Activated naive CD4-positive, alpha-beta T cell treated with anti-CD3 and anti-CD28 coated beads, Interleukin-2, amount 50 U/mL, for 16 hours (primary cell): Measurements from ENCODE around the gene CHAC1.
A peak's percentile ranks its signal among the peaks of the same experiment; 100 is the strongest.

Source experiments
- DNase-seq: peaks from one replicate; pipeline ENCODE4 v3.0.0-alpha.2; 2020

CHAC1 gene, protein sequence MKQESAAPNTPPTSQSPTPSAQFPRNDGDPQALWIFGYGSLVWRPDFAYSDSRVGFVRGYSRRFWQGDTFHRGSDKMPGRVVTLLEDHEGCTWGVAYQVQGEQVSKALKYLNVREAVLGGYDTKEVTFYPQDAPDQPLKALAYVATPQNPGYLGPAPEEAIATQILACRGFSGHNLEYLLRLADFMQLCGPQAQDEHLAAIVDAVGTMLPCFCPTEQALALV

DNA sequence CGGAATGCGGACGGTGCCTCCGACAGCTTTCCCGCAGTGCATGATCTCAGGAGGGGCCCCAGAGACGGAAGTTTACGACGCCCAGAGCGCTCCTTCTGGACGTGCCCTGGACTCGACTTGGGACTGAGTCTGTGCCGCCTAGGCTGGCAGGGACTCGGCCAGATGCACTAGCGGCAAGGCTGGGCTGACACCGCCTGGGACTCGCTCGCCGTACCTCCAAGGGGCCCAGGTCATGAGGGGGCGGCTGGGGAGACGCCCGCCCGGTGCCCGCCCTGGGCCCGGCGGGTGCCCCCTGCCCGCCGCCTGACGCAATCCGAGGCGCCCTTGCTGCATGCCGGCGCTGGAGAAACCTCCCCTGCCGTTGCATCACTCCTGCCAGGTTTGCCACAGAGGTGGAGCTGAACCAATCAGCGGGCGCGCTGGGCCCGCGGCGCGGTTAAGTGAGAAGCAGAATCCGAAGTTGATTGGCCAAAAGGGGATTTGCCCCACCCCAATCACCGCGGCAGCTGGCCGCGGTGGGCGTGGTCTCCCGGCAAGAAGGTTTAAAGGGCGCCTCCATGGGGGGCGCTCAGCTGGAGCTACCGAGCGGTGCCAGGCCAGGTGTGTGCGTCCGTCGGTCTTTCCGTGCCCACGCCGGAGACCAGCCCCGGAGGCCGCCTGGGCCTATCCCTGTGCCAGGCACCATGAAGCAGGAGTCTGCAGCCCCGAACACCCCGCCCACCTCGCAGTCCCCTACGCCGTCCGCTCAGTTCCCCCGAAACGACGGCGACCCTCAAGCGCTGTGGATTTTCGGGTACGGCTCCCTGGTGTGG lies at the start of gene CHAC1:
CHAC1 (plus strand) TSS at position 571 of the 812 bp plus-strand sequence; CDS start at position 684, 113 bp downstream.
- DNase-seq, result peak; percentile 98

DNA sequence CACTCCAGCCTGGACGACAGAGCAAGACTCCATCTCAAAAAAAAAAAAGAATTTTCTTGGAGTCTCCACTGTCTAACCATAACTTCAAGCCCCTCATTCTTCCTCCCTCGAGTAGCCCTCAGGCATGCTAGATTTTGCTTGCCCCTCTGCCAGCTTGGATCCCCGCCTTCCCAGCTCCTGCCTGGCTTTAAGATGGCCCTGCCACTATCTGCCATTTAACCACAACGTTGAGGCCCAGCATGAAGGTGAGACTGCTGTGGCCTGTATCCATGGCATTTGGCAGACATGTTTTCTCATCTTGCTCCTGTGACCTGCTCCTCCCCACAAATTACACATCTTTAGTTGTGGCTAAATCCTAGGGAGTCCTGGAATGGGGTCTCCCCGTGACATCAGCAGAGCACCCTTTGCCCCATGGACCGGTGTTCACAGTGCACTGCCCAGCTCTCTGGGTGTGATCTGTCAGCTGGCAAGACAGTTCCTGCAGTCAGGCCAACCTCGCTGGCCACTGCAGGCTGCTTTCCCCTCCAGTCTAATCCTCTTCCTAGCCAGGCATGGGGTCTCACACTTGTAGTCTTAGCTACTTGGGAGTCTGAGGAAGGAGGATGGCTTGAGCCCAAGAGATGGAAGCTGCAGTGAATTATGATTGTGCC lies 48.6 kb upstream of the CHAC1 start:
- no peak for DNase-seq

DNA sequence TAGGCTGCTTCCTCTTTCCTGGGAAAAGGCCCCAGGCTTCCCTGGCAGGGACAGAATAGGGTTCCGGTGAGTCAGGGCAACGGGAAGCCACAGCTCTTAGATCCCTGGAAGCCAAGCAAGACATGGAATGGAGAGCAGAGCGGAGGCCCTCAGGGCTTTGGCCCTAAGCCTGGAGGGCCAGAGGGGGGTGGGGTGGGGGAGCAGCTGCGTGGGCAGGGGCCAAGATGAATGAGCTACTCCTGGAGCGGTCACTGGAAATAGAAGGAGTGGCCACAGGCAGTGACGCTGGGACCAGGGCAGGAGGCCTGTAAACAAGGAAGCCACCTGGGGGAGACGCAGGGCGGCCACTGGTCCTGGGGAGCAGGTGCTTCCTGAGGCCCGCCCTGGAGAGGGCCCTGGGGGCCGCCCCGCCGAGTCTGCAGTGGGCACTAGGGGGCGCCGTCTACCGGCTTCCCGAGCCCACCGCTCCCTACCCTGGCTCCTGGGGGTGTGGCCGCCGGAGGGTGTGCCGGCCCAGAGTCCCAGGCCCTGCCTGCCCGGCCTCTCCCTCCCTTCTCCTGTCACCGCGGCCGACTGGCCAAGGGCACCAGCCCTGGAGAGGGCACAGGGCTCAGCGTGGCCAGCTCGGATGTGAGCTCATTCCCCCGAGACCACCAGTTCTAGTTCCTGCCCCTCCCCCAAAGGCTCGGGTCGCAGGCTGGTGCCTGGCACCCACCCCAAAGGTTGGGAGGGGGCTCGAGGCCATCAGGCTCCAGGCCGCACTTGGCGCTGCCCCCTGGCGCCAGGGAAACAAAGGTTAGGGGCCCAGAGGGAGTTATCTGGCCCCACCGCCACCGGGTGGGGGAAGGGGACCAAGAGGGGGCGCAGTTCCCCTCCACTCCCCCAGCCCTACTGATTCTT lies 46.9 kb upstream of the CHAC1 start:
- DNase-seq, result peak; percentile 81

DNA sequence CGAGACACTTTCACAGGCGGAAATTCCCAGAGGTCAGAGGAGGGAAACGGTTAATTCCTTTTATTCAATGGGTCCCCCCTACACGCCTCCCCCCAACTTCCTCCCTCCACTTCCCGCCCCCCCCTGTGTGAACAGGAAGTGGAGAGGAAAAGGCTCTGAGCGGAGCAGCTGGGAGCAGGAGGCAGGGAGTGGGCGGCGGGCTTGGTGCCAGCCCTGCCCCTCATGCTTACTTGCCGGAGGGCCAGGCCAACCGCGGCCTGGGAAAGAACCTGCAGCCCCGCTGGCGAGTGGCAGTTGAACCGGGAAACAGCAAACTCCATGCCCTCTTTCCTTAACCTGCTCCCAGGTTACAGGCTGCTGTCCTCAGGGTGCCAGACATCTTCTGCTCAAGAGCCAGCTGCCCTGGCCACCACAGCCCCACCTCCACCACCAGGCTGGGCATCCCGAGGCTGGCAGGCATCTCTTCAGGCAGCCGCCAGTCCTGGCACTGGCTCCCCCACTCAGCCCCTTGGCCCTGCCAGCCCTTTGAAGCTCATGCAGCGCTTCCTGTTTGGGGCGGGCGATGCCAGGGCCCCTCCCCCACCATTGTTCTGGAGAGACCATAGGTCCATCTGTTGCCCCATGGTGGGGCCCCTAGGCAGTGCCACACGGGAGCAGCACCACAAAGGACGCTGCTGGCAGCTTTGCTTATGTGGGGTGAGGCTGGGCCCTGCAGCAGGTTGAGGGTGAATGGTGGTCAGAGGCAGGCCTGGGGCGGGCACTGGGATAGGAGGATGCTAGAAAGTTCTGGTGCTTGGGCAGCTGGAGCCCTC lies 46.1 kb upstream of the CHAC1 start:
- peak; percentile 59 for DNase-seq

DNA sequence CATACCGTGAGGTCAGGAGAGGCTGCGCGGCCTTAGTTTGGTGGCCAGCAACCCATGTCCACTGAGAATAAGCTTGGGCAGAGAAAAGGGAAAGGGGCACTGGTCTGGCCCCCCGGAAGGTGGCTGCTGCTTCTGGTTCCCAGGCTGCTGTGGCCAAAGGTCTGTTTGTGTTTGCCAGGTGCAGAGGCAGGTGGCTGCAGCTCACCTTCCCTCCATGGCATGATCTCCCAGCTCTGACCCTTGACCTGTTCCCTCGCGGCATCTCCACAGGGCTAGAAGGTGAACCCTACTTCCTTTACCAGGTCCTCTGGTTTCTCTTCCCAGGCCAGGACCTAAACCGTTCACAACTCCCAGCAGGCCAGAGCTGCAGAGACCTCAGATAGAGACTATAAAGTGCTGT lies 45.2 kb upstream of the CHAC1 start:
- no peak for DNase-seq

DNA sequence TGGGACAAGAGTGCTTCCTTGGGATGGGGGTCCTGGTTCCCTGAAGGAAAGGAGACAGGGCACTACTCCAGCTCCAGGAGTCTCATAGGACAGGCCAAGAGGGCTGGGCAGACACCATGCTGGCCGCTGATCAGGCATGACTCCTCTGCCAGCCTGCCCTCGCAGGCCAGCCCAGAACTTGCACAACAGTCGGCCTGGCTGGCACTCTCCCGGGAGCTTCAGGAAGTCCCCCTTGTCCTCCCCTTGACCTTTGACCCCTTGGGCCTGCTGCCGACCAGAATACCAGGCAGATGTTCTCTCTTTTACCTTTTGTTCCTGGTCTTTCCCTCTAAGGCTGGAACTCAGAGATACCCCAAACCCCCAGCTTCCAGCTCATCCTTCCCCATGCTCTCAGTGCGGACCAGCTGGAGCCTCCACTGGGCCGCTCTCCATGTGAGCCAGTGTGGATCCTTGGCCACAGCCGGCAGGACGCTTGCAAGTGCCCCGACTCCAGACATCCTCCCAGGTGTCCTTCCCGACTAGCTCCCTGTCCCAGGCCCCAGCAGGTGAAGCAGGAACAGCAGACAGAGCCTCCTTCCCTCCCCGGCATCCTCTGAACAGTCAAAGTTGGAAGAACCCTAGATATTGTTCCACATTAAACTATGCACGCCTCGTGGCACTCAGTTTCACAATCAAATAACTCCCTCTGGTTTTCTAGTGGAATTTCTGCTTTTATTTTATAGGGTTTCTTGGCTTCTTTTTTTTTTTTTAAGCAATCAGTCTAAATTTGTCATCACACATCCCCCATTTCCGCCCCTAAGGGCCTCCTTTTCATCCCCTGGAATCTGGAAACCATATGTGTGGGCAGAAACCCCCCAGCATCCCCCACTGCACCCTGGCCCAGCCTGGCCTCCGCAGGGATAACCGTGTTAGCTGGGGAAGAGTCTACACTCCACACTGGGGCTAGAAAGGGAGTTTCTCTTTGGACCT lies 43.3 kb upstream of the CHAC1 start:
- DNase-seq, result no peak

DNA sequence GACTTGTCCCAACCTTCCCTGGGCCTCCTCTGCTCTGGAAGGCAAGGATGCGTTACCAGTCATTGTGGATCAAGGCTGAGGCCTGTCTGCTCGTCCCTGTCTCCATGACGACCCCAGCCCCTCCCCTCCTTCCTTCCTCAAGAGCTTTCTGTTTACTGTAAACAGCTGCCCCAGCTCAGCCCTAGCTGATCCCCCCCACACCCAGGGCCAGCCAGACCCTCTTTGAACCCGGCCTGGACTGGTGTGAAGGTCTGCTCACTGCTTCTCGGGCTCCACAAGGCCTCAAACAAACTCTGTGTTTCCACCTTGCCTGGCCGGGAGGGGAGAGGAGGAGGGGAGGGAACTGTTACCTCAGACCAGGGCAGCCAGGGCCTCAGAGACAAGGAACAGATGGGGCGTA lies 42.1 kb upstream of the CHAC1 start:
- DNase-seq, result no peak

DNA sequence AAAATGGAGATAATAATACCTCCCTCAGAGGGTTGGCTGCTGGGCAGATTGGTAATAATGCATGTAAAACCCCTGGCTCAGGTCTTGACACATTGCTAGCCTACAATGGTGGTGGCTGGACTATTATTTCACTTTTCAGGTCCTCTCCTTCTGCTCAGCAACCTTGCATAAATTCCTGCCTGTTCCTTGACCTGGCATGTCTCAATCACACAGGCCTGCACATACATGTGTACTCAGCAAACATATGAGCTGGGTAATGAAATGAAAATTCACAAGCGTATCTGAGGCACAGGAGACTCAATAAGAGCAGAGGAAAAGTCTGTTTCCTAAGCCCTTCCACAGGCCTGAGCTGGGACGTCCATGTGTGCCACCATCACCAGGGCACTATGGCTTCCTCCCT lies 41.6 kb upstream of the CHAC1 start:
- no peak for DNase-seq

DNA sequence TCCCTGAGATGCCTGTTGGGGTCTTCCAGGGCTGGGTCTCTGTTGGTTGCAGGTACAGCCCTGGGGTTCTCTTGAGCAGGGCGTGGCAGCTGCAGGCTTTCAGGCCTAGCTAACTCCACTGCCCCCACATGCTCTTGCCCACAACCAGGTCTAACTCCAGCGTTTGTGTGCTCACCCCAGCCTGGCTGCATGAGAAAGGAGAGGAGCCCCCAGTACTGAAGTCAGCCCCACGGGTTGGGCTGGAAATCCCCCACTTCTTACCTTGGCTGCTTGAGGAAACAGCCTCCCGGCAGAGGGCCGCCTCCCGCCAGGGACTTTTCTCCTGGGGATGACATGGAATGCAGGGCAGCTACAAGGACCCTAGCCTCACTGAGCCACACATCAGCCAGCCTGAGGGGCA lies 40.8 kb upstream of the CHAC1 start:
- no peak for DNase-seq

DNA sequence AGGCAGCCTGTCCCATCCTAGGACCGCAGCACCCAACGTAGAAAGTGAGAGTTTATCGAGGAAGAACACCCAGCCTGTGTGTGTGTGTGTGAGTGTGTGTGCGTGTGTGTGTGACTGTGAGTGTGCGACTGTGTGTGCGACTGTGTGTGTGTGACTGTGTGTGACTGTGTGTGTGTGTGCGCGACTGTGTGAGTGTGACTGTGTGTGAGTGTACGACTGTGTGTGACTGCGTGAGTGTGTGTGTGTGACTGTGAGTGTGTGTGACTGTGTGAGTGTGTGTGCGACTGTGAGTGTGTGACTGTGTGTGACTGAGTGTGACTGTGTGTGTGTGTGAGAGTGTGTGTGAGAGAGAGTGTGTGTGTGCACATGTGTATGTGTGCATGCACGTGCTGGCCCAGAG lies 39.3 kb upstream of the CHAC1 start:
- DNase-seq, result no peak

DNA sequence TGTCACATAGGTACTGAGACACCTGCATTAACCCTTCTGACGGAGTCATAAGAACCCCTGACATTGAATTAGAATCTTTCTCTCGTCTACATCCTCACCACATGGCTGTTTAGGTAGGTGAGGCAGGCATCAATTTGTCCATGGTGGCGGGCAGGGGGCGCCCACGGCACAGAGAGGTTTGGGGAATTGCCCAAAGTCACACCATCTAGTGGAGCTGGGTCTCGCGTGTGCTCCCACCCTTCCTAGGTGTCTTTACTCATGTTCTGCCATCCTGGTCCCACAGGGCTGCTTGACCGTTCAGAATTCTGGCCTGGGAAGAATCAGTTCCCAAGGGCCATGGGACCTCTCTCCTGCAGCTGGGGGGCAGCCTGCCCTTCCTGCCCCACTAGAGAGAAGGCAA lies 38.8 kb upstream of the CHAC1 start:
- no peak for DNase-seq

DNA sequence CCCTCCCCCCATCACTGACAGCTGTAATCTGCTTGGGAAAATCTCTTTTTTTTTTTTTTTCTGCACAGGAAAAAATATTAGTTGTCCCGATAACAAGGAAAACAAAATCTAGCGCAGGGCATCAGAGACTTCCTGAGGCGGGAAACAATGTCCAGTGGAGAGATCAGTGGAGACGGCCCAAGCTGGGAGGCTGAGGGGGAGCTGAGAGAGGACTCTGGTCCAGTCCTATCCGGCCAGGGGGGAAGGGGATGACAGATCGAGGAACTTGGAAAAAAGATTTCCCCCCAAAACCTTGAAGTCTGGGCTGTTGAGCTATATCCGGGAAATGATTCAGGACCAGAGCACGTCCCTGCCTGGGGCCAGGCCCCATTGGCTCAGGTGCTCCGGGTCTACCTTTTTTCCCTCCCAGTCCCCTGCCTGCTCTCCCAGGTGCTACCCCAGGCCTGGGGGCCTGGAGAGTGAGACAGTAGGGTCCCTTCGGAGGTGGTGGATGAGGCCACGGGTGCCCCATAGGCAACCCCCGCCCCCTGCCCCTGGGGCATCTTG lies 38.1 kb upstream of the CHAC1 start:
- no peak for DNase-seq

DNA sequence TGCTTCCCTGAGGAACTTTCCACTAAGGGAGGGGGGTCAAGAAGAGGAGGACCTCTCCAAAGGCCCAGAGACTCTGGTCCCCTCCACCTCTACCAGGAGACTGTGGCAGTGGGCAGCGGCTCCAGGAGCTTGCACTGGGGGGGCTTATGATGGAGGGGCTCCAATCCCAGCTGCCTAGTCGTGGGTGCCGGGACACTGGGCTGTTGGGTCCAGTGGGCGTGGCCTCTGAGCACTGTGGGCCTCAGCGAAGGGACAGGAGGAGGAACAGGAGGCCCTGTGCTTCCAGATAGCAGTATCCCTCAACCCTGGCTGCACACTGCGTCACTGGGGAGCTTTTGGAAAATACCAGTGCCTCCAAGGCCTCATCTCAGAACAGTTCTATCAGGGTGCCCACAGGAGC lies 37.6 kb upstream of the CHAC1 start:
- DNase-seq, result no peak

DNA sequence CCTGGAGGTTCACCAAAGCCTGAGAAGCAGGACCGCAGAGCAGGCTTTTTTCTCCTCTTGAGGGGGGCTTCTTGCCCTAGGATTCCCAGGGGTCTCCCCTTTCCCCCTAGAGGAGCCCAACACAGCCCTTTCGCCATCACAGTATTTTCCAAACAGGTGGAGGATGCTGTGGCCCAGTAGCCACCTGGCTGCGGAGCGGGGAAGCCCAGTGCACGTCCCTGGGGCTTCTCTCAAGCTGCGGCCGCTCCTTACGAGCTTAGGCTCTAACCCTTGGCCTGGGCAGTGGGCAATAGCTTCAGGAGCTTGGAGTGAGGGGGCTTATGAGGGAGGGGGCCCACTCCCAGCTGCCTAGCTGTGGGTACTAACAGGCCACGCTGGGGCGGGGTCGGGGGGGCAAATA lies 35.7 kb upstream of the CHAC1 start:
- no peak for DNase-seq

DNA sequence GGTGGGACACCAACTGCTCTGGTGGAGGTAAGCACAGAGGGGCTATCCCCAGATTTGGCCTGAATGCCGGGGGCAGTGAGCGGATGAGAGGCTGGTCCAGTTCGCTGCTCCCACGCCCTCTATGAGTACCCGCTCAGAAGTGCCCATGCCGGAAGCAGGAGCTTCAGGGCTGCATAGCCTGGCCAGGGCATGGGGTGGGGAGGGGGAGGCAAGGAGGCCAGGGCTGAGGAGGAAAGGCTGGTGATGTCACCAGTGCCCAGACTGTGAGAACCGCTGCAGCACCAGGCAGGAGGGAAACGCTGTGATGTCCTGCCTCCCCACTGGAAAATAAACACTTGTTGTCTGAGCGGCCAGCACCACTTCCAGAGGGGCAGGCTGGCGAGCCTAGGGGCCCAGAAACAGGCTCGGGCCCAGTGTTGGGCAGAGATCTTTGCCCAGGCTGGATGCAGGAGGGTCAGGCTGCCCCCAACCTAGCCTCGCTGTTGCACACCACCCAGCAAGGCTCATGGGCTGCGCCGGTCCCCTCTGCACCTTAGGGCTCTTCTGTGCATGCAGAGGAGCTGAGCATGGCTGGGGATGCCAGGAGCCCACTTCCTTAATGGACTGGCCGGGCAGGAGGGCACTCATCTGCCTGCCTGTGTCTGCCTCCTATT lies 35.0 kb upstream of the CHAC1 start:
- no peak for DNase-seq

DNA sequence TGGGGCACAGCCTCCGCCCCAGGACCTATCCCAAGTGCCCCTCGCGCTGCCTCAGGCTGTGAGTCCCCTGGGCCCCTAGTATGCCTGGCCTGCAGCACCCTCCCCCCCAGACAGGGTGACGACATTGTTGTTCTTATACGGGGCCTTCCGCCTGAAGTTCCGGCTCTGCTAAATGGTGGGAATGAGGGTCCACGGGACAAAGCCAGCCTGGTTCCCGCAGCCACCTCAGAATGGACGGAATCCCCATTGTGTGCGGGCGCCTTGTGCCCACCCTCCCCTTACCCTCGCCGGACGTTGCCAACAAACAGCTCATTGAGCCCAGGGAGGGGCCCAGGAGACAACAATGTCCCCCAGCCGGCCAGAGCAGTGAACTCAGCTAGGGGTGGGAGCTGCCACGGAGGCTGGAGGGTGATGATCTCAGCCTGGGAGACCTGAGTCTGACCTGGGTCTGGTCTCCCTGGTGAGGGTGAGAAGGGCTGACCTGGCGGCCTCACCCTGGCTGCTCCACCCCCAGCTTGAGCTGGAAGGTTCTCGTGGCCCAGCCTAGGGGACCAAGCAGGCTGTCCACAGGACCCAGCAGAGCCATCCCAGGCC lies 34.4 kb upstream of the CHAC1 start:
- DNase-seq, result no peak

DNA sequence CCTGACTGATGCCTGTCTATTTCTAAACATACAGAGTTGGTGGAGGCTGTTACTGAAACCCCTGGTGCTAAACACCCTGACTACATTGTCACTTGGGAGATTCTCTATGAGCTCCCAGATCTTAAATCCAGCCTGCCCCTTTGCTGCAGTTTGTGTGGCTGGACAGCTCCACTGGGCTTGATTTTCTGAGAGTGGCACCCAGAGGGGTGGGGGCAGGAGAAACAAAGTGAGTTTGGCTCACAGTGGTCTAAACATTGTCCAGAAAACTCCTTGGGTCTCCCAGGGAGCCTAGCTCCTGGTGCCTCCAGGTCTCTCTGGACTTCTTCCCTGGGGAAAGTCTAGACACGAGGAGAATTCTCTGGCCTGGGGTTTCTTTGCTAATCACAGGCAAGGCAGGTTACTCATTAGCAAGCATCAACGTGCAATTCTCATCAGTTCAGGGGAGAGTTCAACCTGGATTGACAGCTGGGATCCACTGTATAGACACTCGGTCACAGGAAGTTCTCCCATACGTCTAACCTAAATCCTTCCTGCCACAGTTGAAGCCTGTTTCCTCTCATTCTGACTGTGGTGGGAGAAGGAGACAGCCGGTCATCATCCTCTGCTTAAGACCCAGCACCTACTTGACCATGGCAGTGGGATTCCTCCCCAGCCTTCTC lies 31.2 kb upstream of the CHAC1 start:
- DNase-seq, result no peak

DNA sequence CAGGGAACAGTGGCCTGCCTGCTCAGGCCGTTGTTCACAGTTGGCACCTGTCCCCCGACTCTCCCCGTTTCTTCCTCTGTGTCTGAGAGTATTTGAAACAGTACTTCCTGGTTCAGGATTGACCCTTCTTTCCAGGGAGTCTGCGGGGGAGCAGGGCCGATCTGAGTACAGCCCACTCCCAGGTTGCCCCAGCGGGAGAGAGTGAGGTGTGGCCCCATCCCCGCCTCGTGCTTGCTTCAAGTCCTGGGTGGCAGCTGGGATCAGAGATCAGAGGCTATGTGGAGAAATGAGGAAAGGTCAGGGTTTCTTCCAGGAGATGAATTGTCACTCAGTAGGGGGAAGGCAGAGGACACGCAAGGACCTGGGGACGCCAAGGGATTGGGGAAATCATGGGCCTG lies 30.7 kb upstream of the CHAC1 start:
- no peak for DNase-seq

DNA sequence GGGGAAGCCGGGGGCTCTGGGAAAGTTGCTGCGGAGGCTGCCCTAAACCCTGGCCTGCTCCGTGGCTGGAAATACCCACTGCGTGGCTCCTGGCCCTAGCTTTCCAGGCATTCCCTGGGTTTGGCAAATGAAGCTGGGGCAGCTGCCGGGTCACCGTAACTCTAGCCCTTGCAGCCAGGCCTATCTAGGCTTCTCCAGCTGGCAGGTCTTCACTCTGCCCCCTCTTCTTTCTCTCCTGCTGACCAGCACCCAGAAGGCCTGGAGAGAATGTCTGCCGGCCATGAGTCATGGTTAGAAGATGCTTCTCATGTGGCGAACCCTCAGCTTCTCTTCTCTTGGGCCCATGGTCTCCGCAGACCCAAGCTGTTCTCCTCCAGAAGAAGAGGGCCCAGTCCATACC lies 29.7 kb upstream of the CHAC1 start:
- DNase-seq, result no peak
